ENCODE data around the gene ZKSCAN1. TPM values are rescaled to one million over a fixed set of nuclear protein-coding genes. Genes with fewer than 3 reads are reported as not detected.
A peak's percentile ranks its signal among the peaks of the same experiment; 100 is the strongest.
"Not testable (repeated sequence)": the region's sequence is repeated elsewhere in the genome, so short reads cannot be mapped to it uniquely, and the experiment has no call there.

ZKSCAN1 gene
- total RNA-seq, 1 experiment from 2014 or later: 13.6 TPM

GRCh38 chr7:100008525-100008924, 6.9 kb upstream of the ZKSCAN1 start:
- Histone ChIP-seq H3K4me1 (ENCODE audit: insufficient read depth, low read length) (peaks cover 5% of the 10 kb centered on the region; the same call in 1 of the 2 replicates), H3K79me2 (ENCODE audit: low read length) (no peaks in the 10 kb centered on the region), H3K27me3 (ENCODE audit: low read length) (no peaks in the 10 kb centered on the region), H4K20me1 (ENCODE audit: low read length) (no peaks in the 10 kb centered on the region), H3K9me2 (replicated peaks; ENCODE audit: low read length) (no peaks in the 10 kb centered on the region), H3K36me3 (ENCODE audit: low read depth, low read length) (no peaks in the 10 kb centered on the region), H3K27ac (ENCODE audit: low read length) (no peak overlapping the region), H3F3A (ENCODE audit: low read length, unreplicated experiment) (no peaks in the 10 kb centered on the region), H3K4me3 (ENCODE audit: low read length) (no peak overlapping the region), H3K4me2 (ENCODE audit: low read length) (no peak overlapping the region), H3K9ac (ENCODE audit: low read length) (no peak overlapping the region), H3K9me3 (ENCODE audit: low read length) (no peaks in the 10 kb centered on the region), H2AFZ (ENCODE audit: low read length) (peak overlapping the region; percentile 29; the same call in 1 of the 2 replicates)
- BruUV-seq (replicated peaks): no TSS peak
- intact Hi-C loops (cut with micrococcal nuclease): no loop called here
- TF ChIP-seq EZH2 (IDR thresholded peaks at IDR 0.05; ENCODE audit: low read length, unreplicated experiment) (no peak), CTCF (conservative IDR thresholded peaks at IDR 0.05; ENCODE audit: low read depth, low read length) (no peak), EZH2phosphoT487 (IDR thresholded peaks at IDR 0.05; ENCODE audit: borderline replicate concordance, low read length) (no peak)
- ChIA-PET CTCF (no interaction called here), POLR2A (ENCODE audit: unreplicated experiment) (interaction anchor here (0.6 kb wide), 1 partner anchor 21 kb away, joined by 3 read pairs; no protein-coding TSS in a partner anchor)
- DNase-seq (peak; percentile 22), ATAC-seq (peak; percentile 18; the same call in 1 of the 2 replicates)

DNA sequence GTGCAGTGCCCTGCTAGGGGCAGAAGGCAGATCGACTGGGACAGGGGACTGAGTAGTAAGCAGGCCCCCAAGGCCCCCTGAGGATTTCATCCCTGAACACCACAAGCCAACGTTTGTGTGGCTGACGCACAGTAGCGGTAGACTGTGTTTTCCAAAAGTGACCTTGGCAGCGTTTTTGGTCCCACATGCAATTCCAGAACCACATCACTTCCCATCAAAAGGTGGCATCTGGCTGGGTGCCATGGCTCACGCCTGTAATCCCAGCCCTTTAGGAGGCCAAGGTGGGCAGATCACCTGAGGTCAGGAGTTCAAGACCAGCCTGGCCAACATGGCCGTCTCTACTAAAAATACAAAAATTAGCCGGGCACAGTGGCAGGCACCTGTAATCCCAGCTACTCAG, 5.4 kb upstream of the ZKSCAN1 start:
- H2AFZ ChIP-seq (ENCODE audit: low read length); H3K9me3 ChIP-seq (ENCODE audit: low read length); POLR2A ChIA-PET (ENCODE audit: unreplicated experiment); CTCF ChIA-PET; BruUV-seq (replicated peaks); H3K27ac ChIP-seq (ENCODE audit: low read length); H3K4me2 ChIP-seq (ENCODE audit: low read length); H3K27me3 ChIP-seq (ENCODE audit: low read length); H3K4me1 ChIP-seq (ENCODE audit: insufficient read depth, low read length); H3K9ac ChIP-seq (ENCODE audit: low read length); H3K79me2 ChIP-seq (ENCODE audit: low read length); H3K4me3 ChIP-seq (ENCODE audit: low read length); H3K9me2 ChIP-seq (replicated peaks; ENCODE audit: low read length); H3K36me3 ChIP-seq (ENCODE audit: low read depth, low read length); H4K20me1 ChIP-seq (ENCODE audit: low read length); ATAC-seq; intact Hi-C loops (cut with micrococcal nuclease); H3F3A ChIP-seq (ENCODE audit: low read length, unreplicated experiment); DNase-seq: not testable (repeated sequence)

GRCh38 chr7:100010901-100011300, 4.5 kb upstream of the ZKSCAN1 start:
- Histone ChIP-seq H2AFZ (ENCODE audit: low read length) (no peak overlapping the region), H3K4me1 (ENCODE audit: insufficient read depth, low read length) (peaks cover 10% of the 10 kb centered on the region; the same call in 1 of the 2 replicates), H3K4me2 (ENCODE audit: low read length) (no peak overlapping the region), H3K9me3 (ENCODE audit: low read length) (no peaks in the 10 kb centered on the region), H3K9ac (ENCODE audit: low read length) (no peak overlapping the region), H3K27ac (ENCODE audit: low read length) (no peak overlapping the region), H3K4me3 (ENCODE audit: low read length) (no peak overlapping the region), H3K36me3 (ENCODE audit: low read depth, low read length) (no peaks in the 10 kb centered on the region), H3F3A (ENCODE audit: low read length, unreplicated experiment) (no peaks in the 10 kb centered on the region), H3K79me2 (ENCODE audit: low read length) (peaks cover 8% of the 10 kb centered on the region), H3K27me3 (ENCODE audit: low read length) (no peaks in the 10 kb centered on the region), H3K9me2 (replicated peaks; ENCODE audit: low read length) (no peaks in the 10 kb centered on the region), H4K20me1 (ENCODE audit: low read length) (peaks cover under 1% of the 10 kb centered on the region; the same call in 1 of the 2 replicates)
- DNase-seq: no peak
- TF ChIP-seq EZH2 (IDR thresholded peaks at IDR 0.05; ENCODE audit: low read length, unreplicated experiment): no peak
- no peak for TF ChIP-seq CTCF (conservative IDR thresholded peaks at IDR 0.05; ENCODE audit: low read depth, low read length)
- no peak for TF ChIP-seq EZH2phosphoT487 (IDR thresholded peaks at IDR 0.05; ENCODE audit: borderline replicate concordance, low read length)
- intact Hi-C loops (cut with micrococcal nuclease): no loop called here
- ATAC-seq: no peak
- POLR2A ChIA-PET (ENCODE audit: unreplicated experiment): no interaction called here
- CTCF ChIA-PET: no interaction called here
- no TSS peak for BruUV-seq (replicated peaks)

Measured in PC-3 (cell line).